ENCODE measurements around the gene IFNLR1.

DNA sequence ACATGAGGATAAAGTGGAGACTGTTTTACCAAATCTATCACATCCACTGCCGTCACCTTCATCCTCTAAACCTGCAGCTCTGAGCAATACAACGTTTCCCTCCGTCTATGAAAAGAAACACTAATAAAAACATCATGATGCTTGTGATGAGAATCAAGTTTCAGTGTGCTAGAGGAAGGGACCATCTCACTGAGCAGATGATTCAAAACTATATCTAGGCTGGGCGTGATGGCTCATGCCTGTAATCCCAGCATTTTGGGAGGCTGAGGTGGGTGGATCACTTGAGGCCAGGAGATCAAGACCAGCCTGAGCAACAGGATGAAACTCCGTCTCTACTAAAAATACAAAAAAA is 60.4 kb downstream of the IFNLR1 start:
- TF ChIP-seq, protein P1, sequence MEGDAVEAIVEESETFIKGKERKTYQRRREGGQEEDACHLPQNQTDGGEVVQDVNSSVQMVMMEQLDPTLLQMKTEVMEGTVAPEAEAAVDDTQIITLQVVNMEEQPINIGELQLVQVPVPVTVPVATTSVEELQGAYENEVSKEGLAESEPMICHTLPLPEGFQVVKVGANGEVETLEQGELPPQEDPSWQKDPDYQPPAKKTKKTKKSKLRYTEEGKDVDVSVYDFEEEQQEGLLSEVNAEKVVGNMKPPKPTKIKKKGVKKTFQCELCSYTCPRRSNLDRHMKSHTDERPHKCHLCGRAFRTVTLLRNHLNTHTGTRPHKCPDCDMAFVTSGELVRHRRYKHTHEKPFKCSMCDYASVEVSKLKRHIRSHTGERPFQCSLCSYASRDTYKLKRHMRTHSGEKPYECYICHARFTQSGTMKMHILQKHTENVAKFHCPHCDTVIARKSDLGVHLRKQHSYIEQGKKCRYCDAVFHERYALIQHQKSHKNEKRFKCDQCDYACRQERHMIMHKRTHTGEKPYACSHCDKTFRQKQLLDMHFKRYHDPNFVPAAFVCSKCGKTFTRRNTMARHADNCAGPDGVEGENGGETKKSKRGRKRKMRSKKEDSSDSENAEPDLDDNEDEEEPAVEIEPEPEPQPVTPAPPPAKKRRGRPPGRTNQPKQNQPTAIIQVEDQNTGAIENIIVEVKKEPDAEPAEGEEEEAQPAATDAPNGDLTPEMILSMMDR (conservative IDR thresholded peaks at IDR 0.05; ENCODE audit: low read length) = no peak
- no peak for TF ChIP-seq EZH2phosphoT487 (IDR thresholded peaks at IDR 0.05; ENCODE audit: borderline replicate concordance, low read depth, low read length)

Data from OCI-LY7 (cell line).